GM21360 (cell line): ENCODE results near the gene MCTP1.
"Not testable (repeated sequence)": the region's sequence is repeated elsewhere in the genome, so short reads cannot be mapped to it uniquely, and the experiment has no call there.

Experiments
- ATAC-seq: cut with Tn5 transposase; IDR thresholded peaks from one replicate; pipeline ENCODE4 v1.9.1; 2021; ENCODE audit warnings: mild to moderate bottlenecking, moderate library complexity; ENCODE audit not compliant: unreplicated experiment

MCTP1 gene

GRCh38 chr5:95042037-95042436, 242.9 kb downstream of the MCTP1 start:
- ATAC-seq = no peak

DNA sequence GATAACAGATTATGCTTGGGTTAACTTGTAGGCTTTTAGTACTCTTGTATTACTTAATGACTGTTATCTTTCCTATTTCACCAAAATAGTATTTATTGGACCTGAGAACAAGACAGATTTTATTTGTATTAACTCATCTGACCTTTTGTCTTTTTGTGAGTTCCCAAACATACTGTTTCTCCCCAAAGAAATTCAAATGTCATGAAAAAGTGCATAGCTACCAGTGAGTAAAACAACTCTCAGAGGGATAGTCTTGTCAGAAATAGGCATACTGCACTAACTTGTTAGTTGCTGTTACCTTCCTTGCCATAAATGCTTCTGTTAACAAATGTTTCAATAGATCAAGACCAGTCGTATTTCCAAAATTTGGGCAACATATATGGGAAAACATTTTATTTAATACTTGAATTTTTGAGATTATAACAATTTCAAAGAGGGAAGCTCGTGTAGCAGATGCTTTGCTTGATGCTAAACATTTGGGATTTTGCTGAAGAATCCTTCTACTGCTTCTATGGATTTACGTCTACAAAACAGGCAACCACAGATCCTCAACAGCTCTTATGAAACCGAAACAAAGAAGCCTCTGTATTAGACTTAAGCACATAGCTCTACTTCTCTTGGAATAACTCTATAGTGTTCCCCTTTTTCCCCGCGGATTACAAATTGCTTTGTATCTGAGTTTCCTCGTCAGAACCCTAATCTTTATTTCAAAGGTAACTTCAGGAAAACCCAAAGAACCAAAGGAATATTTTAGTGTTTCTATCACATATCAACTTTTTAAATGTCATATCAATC, 248.8 kb downstream of the MCTP1 start:
- ATAC-seq = no peak

GRCh38 chr5:95032801-95033200, 252.1 kb downstream of the MCTP1 start:
- ATAC-seq = no peak

- no peak for ATAC-seq
Observed at GRCh38 chr5:95029569-95030366, 255.1 kb downstream of the MCTP1 start.

GRCh38 chr5:95027775-95028174, 257.1 kb downstream of the MCTP1 start:
- ATAC-seq = no peak

GRCh38 chr5:95027151-95027721, 257.7 kb downstream of the MCTP1 start:
- no peak for ATAC-seq

DNA sequence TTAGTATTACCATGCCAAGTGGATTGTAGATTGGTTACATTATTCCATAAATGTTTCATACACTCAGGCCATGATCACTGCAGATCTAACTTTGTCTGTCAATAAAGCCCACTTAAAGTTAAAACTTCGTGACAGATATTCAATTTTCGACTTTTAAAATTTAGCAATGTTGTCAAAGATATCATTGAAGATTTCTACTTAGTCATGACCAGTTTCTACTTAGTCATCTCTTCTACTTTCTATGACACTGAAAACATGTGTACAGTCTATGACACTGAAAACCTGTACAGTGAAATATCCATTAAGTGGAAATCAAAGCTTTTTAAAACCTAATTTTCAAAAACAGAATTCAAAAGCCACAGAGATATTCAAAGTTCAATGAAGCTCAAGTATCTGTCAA, 258.2 kb downstream of the MCTP1 start:
- no peak for ATAC-seq

DNA sequence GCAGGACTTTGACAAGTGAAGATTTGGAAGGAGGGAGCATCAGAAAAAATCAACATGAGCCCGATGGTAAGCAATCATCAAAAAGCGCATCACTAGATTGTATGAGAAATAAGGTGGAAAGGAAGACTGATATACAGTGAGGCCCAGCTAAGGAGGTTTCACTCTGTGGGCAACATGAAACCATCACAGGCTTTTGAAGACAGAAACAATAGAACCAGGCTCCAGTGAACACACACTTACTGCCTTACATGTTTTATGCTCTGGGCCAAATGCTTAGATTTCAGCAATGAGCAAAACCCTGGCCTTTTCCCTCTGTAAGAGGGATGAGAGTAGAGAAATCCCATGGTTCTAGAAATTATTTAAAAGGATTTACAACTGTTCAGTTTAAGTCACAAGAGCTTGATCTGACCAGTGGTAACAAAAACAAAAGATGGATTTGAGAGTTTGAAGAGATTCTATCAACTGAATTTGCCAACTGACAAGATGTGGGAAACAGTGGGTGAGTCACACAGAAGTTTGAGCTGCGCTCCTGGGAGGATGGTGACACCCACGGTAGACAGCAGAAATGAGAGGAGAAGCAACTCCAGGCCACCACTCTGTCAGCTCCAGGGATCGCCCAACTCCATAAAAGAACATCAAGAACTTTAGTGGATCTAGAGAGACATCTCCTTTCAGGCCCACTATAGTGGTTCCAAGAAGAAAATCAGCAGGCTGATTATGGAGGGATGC, 261.8 kb downstream of the MCTP1 start:
- ATAC-seq = peak; percentile 61

GRCh38 chr5:95020345-95020744, 264.5 kb downstream of the MCTP1 start:
- ATAC-seq = no peak

- no peak for ATAC-seq
Observed at GRCh38 chr5:95018946-95019345, 265.9 kb downstream of the MCTP1 start.

GRCh38 chr5:95018511-95018910, 266.4 kb downstream of the MCTP1 start:
- no peak for ATAC-seq

- no peak for ATAC-seq
Observed at GRCh38 chr5:95009812-95010211, 275.1 kb downstream of the MCTP1 start.

DNA sequence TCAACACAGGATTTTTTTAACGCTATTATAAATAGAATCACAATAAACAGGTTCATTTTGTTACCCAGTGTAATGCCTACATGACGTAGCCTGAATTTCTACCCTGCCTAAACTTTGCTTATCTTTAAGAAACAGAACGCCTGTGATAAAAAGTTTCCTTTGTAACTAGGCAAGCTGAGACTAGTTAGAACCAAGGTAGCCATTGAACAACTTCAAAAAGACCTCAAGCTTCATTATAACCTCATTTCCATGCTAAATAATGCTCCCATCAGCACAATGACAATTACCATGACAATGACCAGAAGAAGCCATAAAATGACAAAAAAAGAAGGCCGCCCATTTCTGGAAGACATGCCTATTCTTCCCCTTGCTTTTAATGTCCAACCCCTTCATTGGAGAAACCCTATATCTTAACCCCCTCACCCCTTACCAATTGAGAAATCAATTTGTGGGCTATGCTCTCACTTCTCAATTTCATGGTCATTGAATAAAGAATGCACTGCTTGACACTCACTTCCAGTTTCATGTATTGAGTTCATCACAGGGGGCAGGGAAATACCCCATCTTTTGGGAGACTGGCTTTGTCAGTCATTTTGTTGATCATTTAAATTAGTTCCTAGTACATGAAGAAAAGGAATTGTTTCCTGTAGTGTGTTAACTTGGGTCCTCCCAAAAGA, 276.8 kb downstream of the MCTP1 start:
- ATAC-seq = peak; percentile 74

DNA sequence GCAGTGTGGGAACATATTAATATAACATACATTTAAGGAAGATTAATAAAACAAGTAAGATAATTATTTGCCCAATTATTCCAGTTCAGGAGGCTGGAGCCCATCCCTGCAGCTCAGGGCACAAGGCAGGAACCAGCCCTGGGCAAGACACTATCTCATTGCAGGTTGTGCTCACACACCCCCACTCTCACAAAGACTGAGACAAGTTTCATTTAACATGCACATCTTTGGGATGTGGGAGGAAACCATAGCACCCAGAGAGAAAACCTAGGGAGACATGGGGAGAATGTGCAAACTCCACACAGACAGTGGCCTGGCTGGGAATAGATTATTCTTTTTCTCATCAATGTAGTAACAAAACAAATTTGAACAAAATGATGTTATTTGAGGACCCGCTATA, 279.1 kb downstream of the MCTP1 start:
- no peak for ATAC-seq

- no peak for ATAC-seq
Observed at GRCh38 chr5:94998670-94999069, 286.2 kb downstream of the MCTP1 start.

DNA sequence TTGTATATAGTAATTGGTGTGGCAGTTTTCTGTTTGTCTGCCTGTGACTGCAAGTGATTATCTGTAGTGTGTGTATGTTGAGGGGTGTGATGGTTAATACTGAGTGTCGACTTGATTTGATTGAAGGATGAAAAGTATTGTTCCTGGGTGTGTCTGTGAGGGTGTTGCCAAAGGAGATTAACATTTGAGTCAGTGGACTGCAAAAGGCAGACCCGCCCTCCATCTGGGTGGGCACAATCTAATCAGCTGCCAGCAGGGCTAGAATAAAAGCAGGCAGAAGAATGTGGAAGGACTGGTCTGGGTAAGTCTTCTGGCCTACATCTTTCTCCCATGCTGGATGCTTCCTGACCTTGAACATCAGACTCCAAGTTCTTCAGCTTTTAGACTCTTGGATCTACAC, 290.4 kb downstream of the MCTP1 start:
- ATAC-seq = not testable (repeated sequence)

DNA sequence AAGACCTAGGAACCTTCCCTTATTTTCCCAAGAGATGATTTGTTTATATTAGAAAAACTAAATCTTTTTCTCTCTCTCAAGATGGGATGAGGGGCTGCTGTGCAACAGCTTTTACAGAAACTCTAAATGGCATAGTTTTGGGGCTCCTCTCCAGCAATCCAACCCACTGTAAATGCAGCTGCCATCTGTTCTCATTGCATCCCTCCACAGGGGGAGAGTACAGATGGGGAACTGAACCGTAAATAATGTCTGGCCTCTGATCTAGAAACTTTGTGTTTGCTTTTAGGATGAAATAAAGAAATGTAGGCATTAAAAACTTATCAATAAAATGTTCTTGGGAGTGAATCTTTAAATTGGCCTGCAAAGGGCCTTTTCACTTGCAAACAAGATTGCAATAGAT, 291.4 kb downstream of the MCTP1 start:
- no peak for ATAC-seq

DNA sequence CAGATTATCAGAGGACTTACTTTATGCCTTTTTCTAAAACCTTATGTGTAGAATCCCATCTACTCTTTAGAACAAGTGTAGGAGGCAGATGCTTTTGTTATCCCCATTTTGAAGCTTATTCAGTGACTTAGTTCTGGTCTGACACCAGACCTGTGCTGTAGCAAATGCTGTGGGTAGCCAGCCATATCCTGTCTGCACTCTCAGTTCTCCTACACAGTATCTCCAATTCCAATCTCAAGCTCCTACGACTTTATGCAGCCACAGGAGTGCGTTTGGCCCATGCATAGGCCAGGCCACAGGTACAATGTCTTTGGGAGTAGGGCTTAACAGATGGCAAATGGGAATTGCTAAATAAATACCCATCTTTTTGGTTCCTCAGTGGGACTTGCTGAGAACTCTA, 292.6 kb downstream of the MCTP1 start:
- peak; percentile 65 for ATAC-seq

DNA sequence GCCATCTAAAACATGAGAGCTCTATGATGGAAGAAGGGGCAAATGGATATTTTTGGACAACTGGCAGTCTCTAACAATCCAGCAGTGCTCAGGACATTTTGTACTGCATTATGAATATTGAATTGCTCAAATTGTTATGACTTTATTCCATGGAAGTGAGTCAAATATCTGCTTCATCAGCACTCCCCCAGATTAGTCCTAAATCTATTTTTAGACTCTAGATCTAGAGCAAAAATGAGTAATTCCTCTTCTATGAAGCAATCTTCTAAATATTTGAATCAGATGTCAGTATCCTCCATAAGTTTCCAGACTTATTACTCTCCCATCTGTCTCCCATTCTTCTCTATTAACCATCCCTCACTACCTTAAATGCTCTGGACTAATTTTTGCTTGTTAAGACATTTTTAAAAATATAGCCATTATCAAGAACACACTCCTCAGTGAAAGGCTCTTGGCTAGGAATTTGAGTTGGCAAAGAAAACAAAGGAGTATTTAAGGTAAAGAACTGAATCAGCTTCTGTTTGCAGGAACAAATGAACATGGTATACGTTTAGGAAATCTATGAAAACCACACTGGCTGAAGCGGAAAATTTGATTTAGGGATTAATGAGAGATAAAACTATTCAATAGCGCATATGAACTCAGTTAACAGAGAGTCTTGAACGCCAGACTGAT, 300.9 kb downstream of the MCTP1 start:
- ATAC-seq = no peak

DNA sequence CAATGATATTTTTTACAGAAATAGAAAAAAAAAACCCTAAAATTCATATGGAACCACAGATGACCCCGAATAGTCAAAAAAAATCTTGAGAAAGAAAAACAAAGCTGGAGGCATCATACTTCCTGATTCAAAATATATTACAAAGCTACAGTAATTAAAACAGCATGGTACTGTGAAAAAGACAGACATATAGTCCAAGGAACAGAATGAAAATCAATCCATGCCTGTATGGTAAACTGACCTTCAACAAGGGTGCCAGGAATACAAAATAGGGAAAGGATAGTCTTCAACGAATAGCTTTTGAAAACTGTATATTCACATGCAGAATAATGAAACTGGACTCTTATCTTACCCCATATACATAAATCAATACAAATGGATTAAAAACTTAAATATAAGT, 307.5 kb downstream of the MCTP1 start:
- ATAC-seq = no peak
